Bronchial epithelial cell (primary cell): ENCODE data around the gene PHF20. TPM values are rescaled to one million over a fixed set of nuclear protein-coding genes. Genes with fewer than 3 reads are reported as not detected.
"Not testable (repeated sequence)": the region's sequence is repeated elsewhere in the genome, so short reads cannot be mapped to it uniquely, and the experiment has no call there.

Source experiments
- DNase-seq: peaks from one replicate; pipeline ENCODE4 v3.0.0-alpha.2; 2010; ENCODE audit warnings: low read depth
- FAIRE-seq: peaks from 2 replicates; lab custom pipeline; 2011; peaks lifted over from hg19 to GRCh38; lab: Jason Lieb, UNC
- H3K27me3 ChIP-seq: 2 replicates; pipeline ENCODE4 v1.5.1; 2011; ENCODE audit warnings: low read length; ENCODE audit not compliant: control insufficient read depth, insufficient read depth
- H3K36me3 ChIP-seq: 2 replicates; pipeline ENCODE4 v1.5.1; 2011; ENCODE audit warnings: low read length; ENCODE audit not compliant: control insufficient read depth, insufficient read depth
- H3K4me3 ChIP-seq: 2 replicates; pipeline ENCODE4 v1.5.1; 2011; ENCODE audit warnings: mild to moderate bottlenecking, low read depth, low read length, control low read depth
- CTCF ChIP-seq: IDR thresholded peaks from 2 replicates; pipeline ENCODE4 v1.5.1; 2011; ENCODE audit warnings: mild to moderate bottlenecking, moderate library complexity, low read length, control low read depth, inconsistent platforms; ENCODE audit not compliant: insufficient read depth, severe bottlenecking
- total RNA-seq: library from RNA; depleted of rRNA; stranded (reverse); fragments of >200 nt; gene quantifications from 2 replicates; pipeline ENCODE4 v1.2.1, GENCODE V29; 2014

The PHF20 gene
- total RNA-seq, 1 donor from 2014 or later: 24.0 TPM

GRCh38 chr20:35839904-35840303 is 68.1 kb downstream of the PHF20 start:
- no peak for FAIRE-seq
- no peak for TF ChIP-seq CTCF
- H3K36me3 ChIP-seq: peaks cover 5% of the 10 kb centered on the region
- no peaks in the 10 kb centered on the region for H3K27me3 ChIP-seq
- no peak for DNase-seq
- no peak overlapping the region for H3K4me3 ChIP-seq

- FAIRE-seq (no peak), DNase-seq (no peak)
- Histone ChIP-seq H3K27me3 (no peaks in the 10 kb centered on the region), H3K4me3 (no peak overlapping the region), H3K36me3 (peaks cover 5% of the 10 kb centered on the region)
- TF ChIP-seq CTCF: no peak
Observed at GRCh38 chr20:35840421-35840820, 68.6 kb downstream of the PHF20 start.

- FAIRE-seq (no peak), DNase-seq (no peak)
- Histone ChIP-seq H3K4me3 (no peak overlapping the region), H3K36me3 (peaks cover 5% of the 10 kb centered on the region), H3K27me3 (no peaks in the 10 kb centered on the region)
- TF ChIP-seq CTCF: no peak
Observed at GRCh38 chr20:35842361-35842760, 70.5 kb downstream of the PHF20 start.

DNA sequence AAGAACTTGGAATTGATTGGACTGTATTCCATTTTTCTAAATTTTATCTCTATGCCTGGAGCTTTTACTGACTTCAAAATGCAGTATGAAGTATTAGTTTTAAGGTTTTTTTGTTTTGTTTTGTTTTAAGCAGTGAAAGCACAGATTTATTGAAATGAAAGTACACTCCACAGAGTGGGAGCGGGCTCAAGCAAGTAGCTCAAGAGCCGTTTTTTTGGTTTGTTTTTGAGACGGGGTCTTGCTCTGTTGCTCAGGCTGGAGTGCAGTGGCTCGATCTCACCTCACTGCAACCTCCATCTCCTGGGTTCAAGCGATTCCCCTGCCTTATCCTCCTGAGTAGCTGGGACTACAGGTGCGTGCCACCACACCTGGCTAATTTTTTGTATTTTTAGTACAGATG is 72.1 kb downstream of the PHF20 start:
- not testable (repeated sequence) for H3K4me3 ChIP-seq, H3K27me3 ChIP-seq, H3K36me3 ChIP-seq, DNase-seq, FAIRE-seq

GRCh38 chr20:35845561-35845960 is 73.7 kb downstream of the PHF20 start:
- peak; percentile 47 for DNase-seq
- TF ChIP-seq CTCF: no peak
- FAIRE-seq: no peak
- Histone ChIP-seq H3K27me3 (no peaks in the 10 kb centered on the region), H3K4me3 (no peak overlapping the region), H3K36me3 (peaks cover 5% of the 10 kb centered on the region)

DNA sequence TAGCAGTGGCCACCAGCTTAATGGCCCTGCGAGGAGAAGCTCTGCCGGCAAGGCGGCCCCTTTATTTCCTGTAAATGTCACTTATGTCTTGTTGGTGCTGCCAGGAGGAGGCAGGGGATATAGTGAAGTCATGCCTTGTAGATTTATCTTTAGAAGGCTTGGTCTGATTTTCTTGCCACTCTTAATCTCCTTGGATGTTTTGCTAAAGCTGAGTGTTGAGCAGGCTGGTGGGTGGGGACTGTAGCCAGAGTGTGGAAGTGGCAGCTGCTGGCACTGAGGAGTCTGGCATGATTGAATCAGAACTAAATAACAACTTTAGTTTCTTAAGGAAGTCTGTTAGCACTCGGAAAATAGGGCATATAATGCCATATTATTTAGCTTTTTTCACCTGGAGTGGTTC is 77.9 kb downstream of the PHF20 start:
- Histone ChIP-seq H3K4me3 (no peak overlapping the region), H3K27me3 (no peaks in the 10 kb centered on the region), H3K36me3 (no peaks in the 10 kb centered on the region)
- no peak for FAIRE-seq
- no peak for DNase-seq
- no peak for TF ChIP-seq CTCF

DNA sequence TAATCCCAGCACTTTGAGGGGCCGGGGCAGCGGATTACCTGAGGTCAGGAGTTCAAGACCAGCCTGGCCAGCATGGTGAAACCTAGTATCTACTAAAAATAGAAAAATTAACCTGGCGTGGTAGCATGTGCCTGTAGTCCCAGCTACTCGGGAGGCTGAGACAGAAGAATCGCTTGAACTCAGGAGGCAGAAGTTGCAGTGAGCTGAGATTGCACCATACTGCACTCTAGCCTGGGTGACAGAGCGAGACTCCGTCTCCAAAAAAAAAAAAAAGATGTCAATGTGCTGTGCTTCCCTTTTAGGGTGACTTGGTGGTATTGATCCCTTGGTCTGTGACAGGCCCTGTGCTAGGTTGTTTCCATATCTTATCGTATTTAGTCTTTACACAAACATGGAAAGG is 79.8 kb downstream of the PHF20 start:
- FAIRE-seq, H3K4me3 ChIP-seq, DNase-seq, H3K27me3 ChIP-seq, H3K36me3 ChIP-seq: not testable (repeated sequence)
